NT2/D1 (cell line): ENCODE results near the gene BLACAT1.

Experiments used
- YY1 ChIP-seq: IDR thresholded peaks from 2 replicates; pipeline ENCODE4 v1.6.1; 2011; ENCODE audit not compliant: insufficient read length, insufficient read depth
- ZNF274 ChIP-seq: IDR thresholded peaks from 2 replicates; pipeline ENCODE4 v1.6.1; 2011; ENCODE audit warnings: mild to moderate bottlenecking, low read depth, low read length

- no peak for TF ChIP-seq YY1
- TF ChIP-seq ZNF274 = no peak
These were observed 18.1 kb upstream of the BLACAT1 start for GRCh38 chr1:205473966-205474365.
